ENCODE data around the gene CXCR6. TPM values are rescaled to one million over a fixed set of nuclear protein-coding genes. Genes with fewer than 3 reads are reported as not detected.

CXCR6 gene
- total RNA-seq, 1 donor from 2014 or later: 0.19 TPM

- DNase-seq (ENCODE audit: missing footprints) (no peak), ATAC-seq (no peak)
- intact Hi-C loops (cut with DNase I): no loop called here
Observed at GRCh38 chr3:45959201-45959600, 15.9 kb downstream of the CXCR6 start.

- intact Hi-C loops (cut with DNase I): no loop called here
- DNase-seq (ENCODE audit: missing footprints): no peak
- no peak for ATAC-seq
Observed at GRCh38 chr3:45960289-45960688, 17.0 kb downstream of the CXCR6 start.

GRCh38 chr3:45962033-45962432, 18.8 kb downstream of the CXCR6 start:
- ATAC-seq (no peak), DNase-seq (ENCODE audit: missing footprints) (no peak)
- intact Hi-C loops (cut with DNase I): no loop called here

- intact Hi-C loops (cut with DNase I): no loop called here
- no peak for ATAC-seq
- no peak for DNase-seq (ENCODE audit: missing footprints)
Observed at GRCh38 chr3:45964139-45964538, 20.9 kb downstream of the CXCR6 start.

GRCh38 chr3:45965253-45965652, 22.0 kb downstream of the CXCR6 start:
- intact Hi-C loops (cut with DNase I): no loop called here
- ATAC-seq (no peak), DNase-seq (ENCODE audit: missing footprints) (no peak)

- DNase-seq (ENCODE audit: missing footprints) (no peak), ATAC-seq (no peak)
Observed at GRCh38 chr3:45965653-45966052, 22.4 kb downstream of the CXCR6 start.

GRCh38 chr3:45966371-45966791, 23.1 kb downstream of the CXCR6 start:
- no peak for DNase-seq (ENCODE audit: missing footprints)
- intact Hi-C loops (cut with DNase I): no loop called here
- peak; percentile 62 for ATAC-seq

More at GRCh38 chr3:45965653-45966052, 22.4 kb downstream of the CXCR6 start:
- intact Hi-C loops (cut with DNase I): no loop called here

- peak; percentile 33 for ATAC-seq
Observed at GRCh38 chr3:45966950-45967640, 23.8 kb downstream of the CXCR6 start.

GRCh38 chr3:45967724-45968123, 24.5 kb downstream of the CXCR6 start:
- ATAC-seq: peak; percentile 49
- no peak for DNase-seq (ENCODE audit: missing footprints)
- intact Hi-C loops (cut with DNase I): no loop called here

More at GRCh38 chr3:45966950-45967640, 23.8 kb downstream of the CXCR6 start:
- no peak for DNase-seq (ENCODE audit: missing footprints)
- intact Hi-C loops (cut with DNase I): no loop called here

- intact Hi-C loops (cut with DNase I): no loop called here
- no peak for DNase-seq (ENCODE audit: missing footprints)
- ATAC-seq: peak; percentile 47
Observed at GRCh38 chr3:45968149-45968548, 24.9 kb downstream of the CXCR6 start.

- DNase-seq (ENCODE audit: missing footprints): no peak
- intact Hi-C loops (cut with DNase I): no loop called here
- ATAC-seq: no peak
Observed at GRCh38 chr3:45968706-45969105, 25.4 kb downstream of the CXCR6 start.

GRCh38 chr3:45969116-45969515, 25.9 kb downstream of the CXCR6 start:
- no peak for DNase-seq (ENCODE audit: missing footprints)
- intact Hi-C loops (cut with DNase I): no loop called here
- ATAC-seq: no peak

GRCh38 chr3:45969953-45970352, 26.7 kb downstream of the CXCR6 start:
- no peak for DNase-seq (ENCODE audit: missing footprints)
- intact Hi-C loops (cut with DNase I): no loop called here

GRCh38 chr3:45972534-45973402, 29.5 kb downstream of the CXCR6 start:
- intact Hi-C loops (cut with DNase I): no loop called here
- no peak for DNase-seq (ENCODE audit: missing footprints)
- peak; percentile 22 for ATAC-seq

More at GRCh38 chr3:45969953-45970352, 26.7 kb downstream of the CXCR6 start:
- no peak for ATAC-seq

GRCh38 chr3:45974686-45975085, 31.4 kb downstream of the CXCR6 start:
- intact Hi-C loops (cut with DNase I): no loop called here
- ATAC-seq (no peak), DNase-seq (ENCODE audit: missing footprints) (no peak)

GRCh38 chr3:45975686-45976085, 32.4 kb downstream of the CXCR6 start:
- ATAC-seq (no peak), DNase-seq (ENCODE audit: missing footprints) (no peak)
- intact Hi-C loops (cut with DNase I): no loop called here

GRCh38 chr3:45976191-45977091, 33.2 kb downstream of the CXCR6 start:
- intact Hi-C loops (cut with DNase I): no loop called here

GRCh38 chr3:45978006-45978761, 34.9 kb downstream of the CXCR6 start:
- ATAC-seq (no peak), DNase-seq (ENCODE audit: missing footprints) (no peak)
- intact Hi-C loops (cut with DNase I): no loop called here

More at GRCh38 chr3:45976191-45977091, 33.2 kb downstream of the CXCR6 start:
- DNase-seq (ENCODE audit: missing footprints): no peak
- no peak for ATAC-seq

Data from Right ventricle myocardium inferior (tissue), 1 donor.